Suppressor macrophage (primary cell): ENCODE measurements around the gene GNPTG.
"Not testable (repeated sequence)": the region's sequence is repeated elsewhere in the genome, so short reads cannot be mapped to it uniquely, and the experiment has no call there.

ENCODE experiments used
- DNase-seq, 4 experiments: peaks; one replicate each; pipeline ENCODE4 v3.0.0-alpha.2; 2020 to 2022

Gene GNPTG

GRCh38 chr16:1319041-1319440 is 32.7 kb upstream of the GNPTG start:
- DNase-seq: no peak

- DNase-seq: no peak
Measured at GRCh38 chr16:1320097-1320496, 31.6 kb upstream of the GNPTG start.

- no peak for DNase-seq
Measured at GRCh38 chr16:1320658-1321240, 31.0 kb upstream of the GNPTG start.

DNA sequence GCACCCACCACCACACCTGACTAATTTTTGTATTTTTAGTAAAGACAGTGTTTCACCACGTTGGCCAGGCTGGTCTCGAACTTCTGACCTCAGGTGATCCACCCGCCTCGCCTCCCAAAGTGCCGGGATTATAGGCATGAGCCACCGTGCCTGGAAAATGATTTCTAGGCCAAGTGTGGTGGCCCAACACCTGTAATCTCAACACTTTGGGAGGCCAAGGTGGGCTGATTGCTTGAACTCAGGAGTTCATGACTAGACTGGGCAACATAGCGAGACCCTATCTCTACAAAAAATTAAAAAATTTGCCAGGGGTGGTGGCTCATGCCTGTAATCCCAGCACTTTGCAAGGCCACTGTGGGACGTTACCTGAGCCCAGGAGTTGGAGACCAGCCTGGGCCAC is 29.3 kb upstream of the GNPTG start:
- no peak for DNase-seq

- no peak for DNase-seq
Measured at GRCh38 chr16:1323296-1324239, 28.2 kb upstream of the GNPTG start.

DNA sequence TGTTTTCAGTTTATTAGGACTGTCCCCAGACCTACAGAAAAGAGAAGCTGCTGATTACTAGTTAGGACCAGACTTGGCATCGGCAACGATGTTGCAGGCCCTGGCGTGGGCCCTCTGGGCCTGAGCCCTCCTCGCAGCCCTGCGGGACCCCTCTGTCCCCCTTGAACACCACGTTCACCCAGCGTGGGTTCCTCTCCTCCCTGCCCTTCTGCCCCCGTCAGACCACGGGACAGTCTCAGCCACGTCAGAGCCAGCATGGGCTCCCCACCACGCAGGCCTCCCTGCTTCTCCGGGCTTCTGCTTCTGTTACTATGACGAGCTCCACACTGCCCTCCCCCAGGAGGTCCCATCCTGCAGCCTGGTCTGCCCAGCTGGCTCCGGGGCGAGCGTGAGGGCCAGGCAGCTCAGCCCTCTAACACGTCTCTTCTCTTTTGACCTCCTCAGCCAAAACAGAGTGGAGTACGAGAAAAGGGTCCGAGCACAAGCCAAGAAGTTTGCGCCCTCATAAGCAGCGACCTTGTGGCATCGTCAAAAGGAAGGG is 27.4 kb upstream of the GNPTG start:
- no peak for DNase-seq

GRCh38 chr16:1325261-1325660 is 26.5 kb upstream of the GNPTG start:
- no peak for DNase-seq

GRCh38 chr16:1325673-1326371 is 25.9 kb upstream of the GNPTG start:
- no peak for DNase-seq

DNA sequence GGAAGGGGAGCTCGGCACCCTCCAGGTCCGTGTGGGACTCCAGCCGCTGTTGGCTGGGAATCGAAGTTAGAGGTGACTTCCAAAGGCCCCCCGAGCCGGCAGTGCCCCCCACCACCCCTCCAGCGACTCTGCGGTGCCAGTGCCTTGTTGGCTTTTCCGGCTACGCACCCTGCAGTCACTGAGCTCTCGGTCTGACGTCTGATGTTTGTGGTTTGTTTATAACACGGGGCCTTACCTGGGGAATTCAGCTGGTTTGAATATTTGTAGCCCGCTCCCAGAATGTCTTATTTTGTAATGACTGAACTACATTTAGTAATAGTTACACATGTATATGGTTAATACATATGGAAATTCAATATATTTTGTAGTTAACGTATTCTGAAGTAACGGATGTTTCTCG is 25.3 kb upstream of the GNPTG start:
- no peak for DNase-seq

DNA sequence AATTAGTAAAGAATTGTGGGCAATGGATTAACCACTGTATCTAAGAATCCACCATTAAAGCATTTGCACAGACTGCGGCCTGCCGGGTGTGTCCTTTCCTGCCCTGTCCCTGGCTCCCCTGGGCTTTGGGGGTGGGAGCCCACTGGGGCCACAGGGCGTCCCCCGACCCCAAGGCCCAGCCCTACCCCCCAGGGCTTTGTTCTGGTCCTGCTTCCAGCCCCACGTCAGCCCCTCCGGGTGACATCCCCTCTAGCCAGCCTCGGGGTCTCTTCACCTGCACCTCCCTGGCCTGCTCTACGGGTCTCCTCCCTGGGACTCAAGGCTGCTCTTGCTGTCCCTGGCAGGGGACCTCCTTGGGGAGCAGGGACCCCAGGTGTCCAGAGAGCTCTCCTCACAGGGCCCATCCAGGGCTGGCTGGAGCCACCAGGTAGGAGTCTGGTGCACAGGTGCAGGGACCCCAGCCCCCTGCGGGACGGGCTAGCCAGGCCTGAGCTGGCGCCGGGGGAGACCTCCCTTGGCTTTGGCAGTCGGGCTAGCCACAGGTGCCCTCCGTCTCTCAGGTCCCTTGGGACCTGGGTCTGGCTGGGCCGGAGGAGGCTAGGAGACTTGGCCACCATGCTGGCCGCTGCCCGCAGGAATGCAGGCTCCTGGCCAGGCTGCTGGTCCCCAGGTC is 24.6 kb upstream of the GNPTG start:
- no peak for DNase-seq

- DNase-seq: no peak
Measured at GRCh38 chr16:1327619-1327947, 24.1 kb upstream of the GNPTG start.

- not testable (repeated sequence) for DNase-seq
Measured at GRCh38 chr16:1328136-1328535, 23.6 kb upstream of the GNPTG start.

DNA sequence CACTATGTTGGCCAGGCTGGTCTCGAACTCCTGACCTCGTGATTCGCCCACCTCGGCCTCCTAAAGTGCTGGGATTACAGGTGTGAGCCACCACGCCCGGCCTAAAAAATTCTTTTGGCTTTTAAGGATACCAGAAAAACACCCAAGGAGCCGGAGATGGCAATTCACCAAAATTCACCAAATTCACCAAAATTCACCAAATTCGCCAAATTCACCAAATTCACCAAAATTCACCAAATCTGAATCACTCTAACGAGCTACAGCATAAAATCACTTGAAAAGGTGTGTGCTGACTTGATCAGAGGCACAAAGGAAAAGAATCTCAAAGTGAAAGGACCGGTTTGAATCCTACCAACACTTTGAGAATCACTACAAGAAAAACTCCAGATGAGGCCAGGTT is 22.8 kb upstream of the GNPTG start:
- not testable (repeated sequence) for DNase-seq

GRCh38 chr16:1330260-1330914 is 21.3 kb upstream of the GNPTG start:
- DNase-seq: peak in 3 of 4 experiments; percentile 21 to 39 (median 26)

GRCh38 chr16:1330931-1331711 is 20.6 kb upstream of the GNPTG start:
- no peak for DNase-seq

DNA sequence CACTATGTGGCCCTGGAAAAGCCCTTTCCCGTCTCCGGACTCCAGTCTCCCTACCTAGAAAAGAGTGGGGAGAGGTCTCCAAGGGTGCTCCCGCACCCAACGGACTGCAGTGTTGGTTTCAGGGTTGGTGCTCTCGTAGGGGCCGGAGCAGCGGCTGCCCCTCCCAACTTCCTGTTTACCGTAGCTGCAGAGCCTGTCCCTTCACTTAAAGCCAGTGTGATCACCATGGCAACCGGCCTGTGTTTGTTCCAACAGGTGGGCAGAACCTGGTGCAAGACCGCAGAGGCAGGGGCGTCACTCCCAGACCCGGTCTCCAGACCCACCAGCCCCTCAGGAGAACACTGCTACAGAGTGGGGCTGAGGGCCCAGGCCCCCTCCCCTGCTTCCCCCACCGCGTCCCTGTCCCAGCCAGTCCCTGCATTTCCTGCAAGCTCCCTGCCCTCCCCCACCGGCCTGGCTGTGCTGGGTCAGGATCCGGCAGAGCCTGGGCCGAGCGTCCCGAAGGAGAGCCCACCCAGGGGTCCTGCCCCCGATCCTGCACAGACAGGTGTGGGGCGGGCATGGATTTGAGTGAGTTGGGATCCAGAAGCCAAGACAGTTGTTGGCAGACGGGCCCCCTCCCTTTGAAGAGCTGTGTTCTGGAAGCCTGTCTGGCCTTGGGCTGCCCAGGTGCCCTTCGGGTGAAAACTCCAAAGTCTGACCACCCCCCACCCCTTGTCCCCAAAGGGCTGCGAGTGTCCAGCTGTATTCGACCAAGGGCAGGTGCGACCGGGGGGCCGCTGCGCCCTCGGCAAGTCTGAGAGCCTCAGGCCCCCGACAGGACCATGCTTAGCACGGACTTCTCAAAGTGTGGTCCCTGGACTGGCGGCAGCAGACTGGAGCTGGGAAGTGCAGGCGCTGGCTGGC is 19.8 kb upstream of the GNPTG start:
- peak; percentile 11 to 72 (median 54) for DNase-seq

DNA sequence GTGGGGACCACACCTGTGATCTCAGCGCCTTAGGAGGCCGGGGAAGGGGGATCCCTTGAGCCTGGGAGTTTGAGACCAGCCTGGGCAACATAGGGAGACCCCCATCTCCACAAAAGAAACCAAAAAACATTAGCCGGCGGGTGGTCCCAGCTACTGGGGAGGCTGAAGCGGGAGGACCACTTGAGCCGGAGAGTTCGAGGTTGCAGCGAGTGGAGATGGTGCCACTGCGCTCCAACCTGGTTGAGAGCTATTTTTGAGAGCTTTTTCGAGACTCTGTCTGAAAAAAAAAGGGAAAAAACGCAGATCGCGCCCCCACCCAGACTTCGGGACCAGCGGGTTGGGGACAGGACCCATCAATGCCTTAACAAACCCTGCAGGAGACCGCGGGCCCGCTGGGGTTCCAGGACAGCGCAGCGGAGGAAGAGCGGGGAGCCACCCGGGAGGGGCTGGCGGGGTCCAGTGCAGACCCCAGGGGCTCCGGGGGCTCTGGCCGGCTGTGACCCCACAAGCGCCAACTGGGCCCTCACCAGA is 19.0 kb upstream of the GNPTG start:
- DNase-seq: no peak

- peak; percentile 61 to 85 (median 72) for DNase-seq
Measured at GRCh38 chr16:1333149-1333812, 18.4 kb upstream of the GNPTG start, which contains the start of gene BAIAP3. TSS of gene BAIAP3 (plus strand) at chr16:1333645. CDS start at chr16:1338550, 4,905 bp downstream.
